Globus pallidus (tissue), 1 donor: ENCODE data around the gene SERPINA4.
A peak's percentile ranks its signal among the peaks of the same experiment; 100 is the strongest.
"Not testable (repeated sequence)": the region's sequence is repeated elsewhere in the genome, so short reads cannot be mapped to it uniquely, and the experiment has no call there.

Experiments used
- DNase-seq: peaks from one replicate; pipeline ENCODE4 v3.0.0-alpha.2; 2015; ENCODE audit warnings: low spot score

SERPINA4 gene

GRCh38 chr14:94569381-94570001 is 8.2 kb downstream of the SERPINA4 start:
- DNase-seq = no peak

DNA sequence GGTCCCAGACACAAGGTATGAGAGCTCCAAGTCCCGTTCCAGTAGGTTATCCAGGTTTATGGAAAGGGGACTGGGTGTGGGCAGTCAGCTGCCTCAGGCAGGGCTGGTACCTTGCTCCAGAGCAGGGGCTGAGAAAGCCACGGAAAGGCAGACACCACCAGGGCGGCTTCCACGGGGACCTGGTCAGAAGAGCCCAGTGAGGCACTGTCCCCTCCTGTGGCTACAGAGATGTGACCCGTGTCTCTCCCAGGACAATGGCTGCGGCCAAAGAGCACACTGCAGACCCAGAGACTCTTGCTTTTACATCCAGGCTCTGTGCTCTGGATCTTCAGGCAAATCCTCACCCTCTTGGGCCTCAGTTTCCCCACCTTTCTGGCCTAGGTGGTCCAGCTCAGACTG is 8.8 kb downstream of the SERPINA4 start:
- no peak for DNase-seq

DNA sequence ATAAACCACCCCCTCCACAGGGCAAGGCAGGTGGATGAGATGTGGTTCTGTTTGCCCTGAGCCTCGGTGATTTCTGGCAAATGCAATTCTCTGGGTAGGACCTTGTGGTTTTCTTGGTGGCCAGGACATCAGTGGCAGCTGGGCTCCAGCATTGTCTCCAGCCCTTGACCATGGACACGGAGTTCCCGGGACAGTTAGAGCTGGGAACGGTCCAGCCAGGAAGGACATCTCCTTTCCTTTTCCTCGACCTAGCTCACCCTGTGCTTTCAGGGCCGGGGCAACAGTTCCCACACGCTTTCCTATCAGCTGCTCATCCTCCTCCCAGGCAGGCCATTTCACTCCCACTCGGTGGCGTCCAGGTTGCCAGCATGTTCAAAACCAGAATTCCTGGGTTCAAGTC is 9.2 kb downstream of the SERPINA4 start:
- DNase-seq = no peak

DNA sequence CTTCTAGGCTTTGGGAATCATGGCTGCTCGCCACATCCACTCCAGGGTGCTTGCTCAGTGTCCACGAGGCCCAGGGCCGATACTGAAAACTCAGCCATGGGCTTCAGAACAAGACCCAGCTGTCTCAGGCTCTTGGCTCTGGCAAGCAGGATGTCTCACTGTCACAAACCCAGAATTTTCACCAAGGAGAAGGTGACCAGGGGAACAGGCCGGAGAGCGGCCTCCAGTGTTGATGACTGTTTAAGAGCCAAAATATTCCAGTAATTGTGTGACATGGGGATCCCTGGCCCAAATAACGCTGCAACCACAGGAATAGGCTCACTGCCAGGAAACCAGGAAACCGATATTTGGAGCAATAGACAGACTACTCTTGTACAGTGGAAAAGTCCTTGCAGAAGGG is 10.2 kb downstream of the SERPINA4 start:
- DNase-seq = peak; percentile 15

DNA sequence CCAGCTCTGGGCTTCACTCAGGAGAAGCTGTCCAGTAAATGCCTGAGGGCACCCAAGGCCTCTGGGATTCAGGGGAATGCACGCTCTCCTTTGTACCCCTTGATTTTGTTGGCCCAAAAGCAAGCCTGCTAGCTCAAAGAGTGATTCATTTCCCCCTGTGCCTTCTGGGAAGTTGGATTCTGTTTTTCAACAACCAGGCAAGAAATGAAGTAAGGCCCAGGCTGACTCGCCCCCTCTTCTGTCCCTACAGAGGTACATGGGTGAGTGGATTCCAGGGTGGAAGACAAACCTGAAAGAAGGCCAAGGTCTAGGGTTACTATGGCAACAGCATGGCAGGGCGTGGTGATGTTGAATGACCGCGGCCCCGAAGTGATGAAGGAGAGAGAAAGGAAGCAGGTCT is 10.7 kb downstream of the SERPINA4 start:
- DNase-seq = peak; percentile 11

DNA sequence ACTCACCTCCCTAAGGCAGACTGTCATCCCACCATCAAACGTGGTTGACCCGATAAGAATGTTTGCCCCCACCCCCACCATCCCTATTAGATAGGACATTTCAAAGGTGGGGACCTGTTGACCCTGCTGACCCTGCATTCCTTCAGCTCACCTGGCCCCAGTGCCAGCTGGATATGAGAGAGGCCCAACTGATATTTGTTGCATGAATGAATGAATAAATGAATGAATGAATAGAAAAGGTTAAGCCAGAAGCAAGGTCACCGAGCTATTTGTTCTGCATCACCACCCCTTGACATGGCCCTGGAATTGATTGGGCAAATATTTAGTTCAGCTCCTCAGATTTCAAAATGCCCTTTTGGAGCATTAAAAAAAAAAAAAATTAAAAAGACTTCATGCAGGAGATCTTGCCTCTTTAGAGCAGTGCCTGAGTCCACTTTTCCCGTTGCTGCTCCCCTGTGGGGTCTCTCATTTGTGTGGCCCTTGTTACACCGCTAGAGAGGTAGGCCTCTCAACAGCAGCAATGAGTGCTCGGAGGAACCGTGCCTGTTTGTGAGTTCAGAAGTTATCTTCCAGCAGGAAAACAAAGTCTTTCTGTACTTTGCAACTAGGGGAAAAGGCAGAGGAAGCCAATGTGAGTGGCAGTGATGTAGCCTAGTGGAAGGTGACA is 11.5 kb downstream of the SERPINA4 start:
- no peak for DNase-seq

GRCh38 chr14:94573475-94574277 is 12.4 kb downstream of the SERPINA4 start:
- DNase-seq = no peak

DNA sequence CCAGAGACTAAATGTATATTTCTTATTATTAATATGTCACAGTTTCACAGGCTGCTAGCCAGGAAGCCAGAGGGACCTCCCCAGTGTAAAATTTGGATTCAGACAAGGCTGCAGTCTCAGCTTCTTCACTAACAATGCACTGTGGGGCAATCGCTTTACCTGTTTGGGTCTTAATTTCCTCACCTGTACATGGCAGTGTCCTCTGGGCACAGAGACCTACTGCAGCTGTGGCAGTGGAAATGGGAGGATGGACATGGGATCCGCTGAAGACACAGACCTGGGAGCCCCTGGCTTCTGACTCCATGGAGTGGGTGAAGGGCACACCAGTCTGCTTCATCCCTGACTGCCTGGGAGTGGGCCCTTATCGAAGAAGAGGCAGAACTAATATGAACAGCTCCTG is 13.1 kb downstream of the SERPINA4 start:
- no peak for DNase-seq

DNA sequence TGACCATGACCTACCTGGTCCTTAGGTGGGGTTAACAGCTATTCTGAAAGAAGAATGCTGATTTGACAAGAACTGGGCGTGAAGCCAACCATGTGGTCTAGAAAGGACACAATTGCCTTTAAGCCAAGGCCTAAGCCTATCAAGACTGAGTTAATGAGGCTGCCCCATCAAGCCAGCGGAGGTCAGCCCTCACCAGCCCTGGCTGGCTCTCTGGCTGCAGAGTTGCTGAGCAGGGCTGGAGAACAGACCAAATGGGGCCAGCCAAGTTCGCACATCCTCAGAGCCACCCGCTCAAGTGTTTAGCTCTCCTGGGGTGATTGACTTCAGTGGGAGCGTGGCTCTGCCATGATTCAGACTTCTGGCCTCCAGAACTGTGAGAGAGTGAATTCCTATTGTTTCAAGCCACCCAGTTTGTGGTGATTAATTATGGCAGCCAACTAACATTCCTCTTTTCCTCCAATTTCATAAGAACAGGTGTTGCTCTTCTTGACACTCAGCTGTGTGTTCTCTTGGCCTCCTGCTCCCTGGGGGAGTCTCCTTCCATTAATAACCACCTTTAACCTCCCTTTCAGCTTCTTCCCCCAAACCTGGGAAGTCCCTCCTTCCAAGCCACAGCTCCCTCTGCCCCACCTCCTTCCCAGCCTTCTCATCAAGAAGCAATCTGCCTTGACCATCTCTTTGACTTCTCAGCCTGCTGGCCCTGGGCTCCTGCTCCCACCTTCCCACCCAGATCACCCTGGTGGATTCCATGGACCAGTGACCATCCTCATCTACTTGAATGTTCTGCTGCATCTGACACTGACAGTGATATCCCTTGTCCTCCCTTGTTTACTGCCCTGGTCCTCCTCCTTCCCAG is 14.7 kb downstream of the SERPINA4 start:
- no peak for DNase-seq

GRCh38 chr14:94577472-94577871 is 16.2 kb downstream of the SERPINA4 start:
- not testable (repeated sequence) for DNase-seq

- no peak for DNase-seq
These were observed 17.5 kb downstream of the SERPINA4 start for GRCh38 chr14:94578712-94579111.

DNA sequence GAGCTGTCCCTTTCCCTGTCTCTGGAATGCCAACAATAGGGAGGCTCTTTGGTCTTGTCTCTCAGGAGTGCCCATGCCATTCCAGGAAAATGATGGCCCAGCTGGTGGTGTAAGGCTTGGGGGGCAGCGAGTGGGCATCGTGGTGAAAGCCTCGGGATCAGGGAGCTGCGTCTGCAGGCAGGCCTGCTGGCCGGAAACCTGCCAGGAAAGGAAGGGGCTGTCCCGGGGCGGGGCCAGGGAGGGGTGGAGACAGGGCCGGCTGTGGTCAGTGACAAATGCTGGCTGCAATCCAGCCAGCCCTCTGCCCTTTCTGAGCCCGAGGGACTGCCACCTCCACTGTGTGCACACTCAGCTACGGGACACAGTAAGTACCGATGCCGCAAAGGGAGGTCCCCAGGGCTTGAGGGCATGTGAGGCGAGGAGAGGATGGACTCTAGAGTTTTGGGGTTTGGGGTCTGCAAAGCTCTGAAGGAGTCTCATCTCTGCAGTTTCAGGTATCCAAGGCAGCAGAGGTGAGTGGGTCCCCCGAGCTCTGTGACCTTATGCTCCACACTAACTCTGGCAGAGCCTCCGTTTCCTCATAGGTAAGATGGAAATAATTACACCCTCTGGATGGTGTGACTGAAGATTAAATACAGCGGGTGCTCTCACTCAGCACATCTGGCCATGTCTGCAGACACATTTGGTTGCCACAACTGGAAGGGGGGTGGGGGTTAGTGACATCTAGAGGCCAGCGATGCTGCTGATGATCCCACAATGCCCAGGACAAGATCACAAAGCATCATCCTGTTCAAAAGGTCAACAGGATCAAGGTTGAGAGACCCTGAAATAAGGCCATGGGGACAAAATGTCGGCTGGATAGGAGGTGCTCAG is 20.1 kb downstream of the SERPINA4 start, which contains the start of gene SERPINA5:
SERPINA5 (plus strand) TSS at position 300 of the 873 bp plus-strand sequence. CDS start 5,937 bp downstream, outside the sequence.
- DNase-seq = no peak

DNA sequence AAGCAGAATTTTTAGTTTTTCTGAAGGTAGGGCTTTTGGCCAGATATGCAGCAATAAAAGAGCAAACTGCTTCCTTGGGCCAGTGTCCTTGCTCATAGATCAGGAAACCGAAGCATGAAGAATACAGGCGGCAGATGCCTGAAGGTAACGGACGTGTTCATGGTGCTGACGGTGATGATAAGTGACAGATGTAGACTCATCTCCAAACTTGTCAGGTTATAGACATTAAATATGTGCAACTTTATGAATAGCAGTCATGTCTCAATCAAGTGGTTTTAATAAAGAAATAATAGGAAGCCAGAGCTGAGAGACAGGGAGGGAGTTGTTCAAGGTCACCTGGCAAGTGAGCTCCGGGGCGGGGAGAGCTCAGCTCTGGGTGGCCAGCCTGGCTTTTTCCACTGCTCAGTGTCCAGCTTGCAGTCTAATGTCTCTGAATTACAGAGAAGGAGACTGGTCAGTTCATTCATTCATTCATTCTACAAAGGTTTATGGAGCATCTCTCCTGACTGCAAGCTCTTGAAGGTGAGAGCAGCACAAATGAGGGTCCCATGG is 21.0 kb downstream of the SERPINA4 start:
- DNase-seq = no peak

GRCh38 chr14:94582851-94583250 is 21.6 kb downstream of the SERPINA4 start:
- no peak for DNase-seq

- DNase-seq = no peak
These were observed 22.3 kb downstream of the SERPINA4 start for GRCh38 chr14:94583557-94583956.

DNA sequence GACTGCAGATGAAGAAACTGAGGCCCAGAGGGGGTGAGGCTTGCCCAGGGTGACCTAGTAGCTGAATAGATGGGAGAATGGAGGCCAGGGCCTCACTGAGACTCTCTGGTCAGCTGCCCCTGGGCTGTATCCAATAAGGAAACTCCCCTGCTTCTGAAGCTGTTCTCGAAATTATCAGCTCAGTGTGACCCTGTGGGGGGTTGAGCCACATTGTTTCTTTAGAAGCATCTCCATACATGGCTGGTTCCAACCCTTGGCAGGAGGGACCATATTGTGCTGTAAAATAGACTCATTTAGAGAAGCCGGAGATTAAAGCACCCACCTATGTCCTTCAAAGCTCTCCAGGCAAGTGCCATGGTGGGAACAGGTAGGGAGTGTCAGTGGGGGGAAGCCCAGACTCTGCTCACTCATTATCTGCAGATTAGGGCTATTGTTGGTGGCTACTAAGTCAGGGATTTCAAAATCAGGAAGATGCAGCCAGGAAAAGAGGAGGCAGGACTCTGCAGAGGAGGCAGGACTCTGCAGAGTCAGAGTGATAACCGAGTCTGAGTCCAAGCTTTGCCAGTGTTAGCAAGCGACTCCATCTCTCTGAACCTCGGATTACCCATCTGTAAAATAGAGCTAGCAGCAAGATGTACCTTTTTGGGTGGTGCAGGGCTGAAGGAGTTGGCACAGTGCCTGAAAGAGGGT is 23.5 kb downstream of the SERPINA4 start:
- no peak for DNase-seq

DNA sequence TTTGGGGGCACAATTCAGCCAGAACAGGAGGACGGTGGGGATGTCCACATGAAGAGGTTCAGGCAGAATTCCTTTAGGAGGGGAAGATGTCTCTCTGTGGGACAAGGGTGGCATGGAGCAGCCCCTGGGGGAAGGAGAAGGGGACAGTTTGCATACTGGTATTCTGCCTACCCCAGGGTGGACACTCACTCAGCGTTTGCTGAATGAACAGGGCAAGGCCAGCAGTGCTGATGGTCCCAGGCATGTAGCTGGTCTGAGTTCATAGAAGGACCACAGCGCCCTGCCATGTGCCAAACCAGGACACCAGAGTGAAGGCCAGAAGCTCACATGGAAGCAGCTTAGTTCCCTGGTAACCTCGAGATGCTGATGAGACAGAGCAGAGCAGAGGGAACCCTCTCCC is 25.4 kb downstream of the SERPINA4 start:
- DNase-seq = no peak

GRCh38 chr14:94588311-94588710 is 27.1 kb downstream of the SERPINA4 start:
- DNase-seq = no peak

GRCh38 chr14:94591073-94591472 is 29.8 kb downstream of the SERPINA4 start:
- DNase-seq = no peak

DNA sequence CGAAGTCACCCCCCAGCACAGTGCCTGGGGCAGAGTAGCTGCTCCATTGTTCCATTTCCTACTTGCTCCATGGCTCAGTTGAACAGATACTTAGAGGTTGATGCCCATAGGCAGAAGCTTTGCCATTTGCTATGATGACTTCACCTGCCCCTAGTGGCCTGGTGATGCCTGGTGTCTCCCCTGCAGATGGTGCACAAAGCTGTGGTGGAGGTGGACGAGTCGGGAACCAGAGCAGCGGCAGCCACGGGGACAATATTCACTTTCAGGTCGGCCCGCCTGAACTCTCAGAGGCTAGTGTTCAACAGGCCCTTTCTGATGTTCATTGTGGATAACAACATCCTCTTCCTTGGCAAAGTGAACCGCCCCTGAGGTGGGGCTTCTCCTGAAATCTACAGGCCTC is 30.6 kb downstream of the SERPINA4 start:
- no peak for DNase-seq
